HFF-Myc (cell line): ENCODE measurements around the gene WDR55.
"Not testable (repeated sequence)": the region's sequence is repeated elsewhere in the genome, so short reads cannot be mapped to it uniquely, and the experiment has no call there.

ENCODE experiments used
- DNase-seq: peaks from one replicate; pipeline ENCODE4 v3.0.0-alpha.2; 2011; ENCODE audit warnings: low read depth; ENCODE audit errors: extremely low read depth
- H3K4me3 ChIP-seq: replicated peaks from 2 replicates; pipeline ENCODE4 v1.5.1; 2011; ENCODE audit warnings: low read depth, mild to moderate bottlenecking, control low read depth, low read length
- TF ChIP-seq, protein P1 (sequence below): IDR thresholded peaks from 2 replicates; pipeline ENCODE4 v1.5.1; 2012; ENCODE audit warnings: mild to moderate bottlenecking, low read depth, low read length, control low read depth; ENCODE audit errors: missing control alignments

Gene WDR55

DNA sequence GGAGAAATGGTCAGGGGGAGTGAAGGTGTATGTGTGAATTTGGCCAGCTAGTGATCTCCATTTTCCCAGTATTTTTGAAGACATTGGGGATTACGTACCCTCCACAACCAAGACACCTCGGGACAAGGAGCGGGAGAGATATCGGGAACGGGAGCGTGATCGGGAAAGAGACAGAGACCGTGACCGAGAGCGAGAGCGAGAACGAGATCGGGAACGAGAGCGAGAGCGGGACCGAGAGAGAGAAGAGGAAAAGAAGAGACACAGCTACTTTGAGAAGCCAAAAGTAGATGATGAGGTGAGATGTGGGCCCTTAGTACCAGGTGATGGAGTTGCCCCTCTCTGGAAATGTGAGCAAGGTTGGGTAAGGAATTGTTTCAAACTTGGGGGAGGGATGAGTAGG lies 5.8 kb upstream of the WDR55 start:
- no peak for DNase-seq
- TF ChIP-seq, protein P1, sequence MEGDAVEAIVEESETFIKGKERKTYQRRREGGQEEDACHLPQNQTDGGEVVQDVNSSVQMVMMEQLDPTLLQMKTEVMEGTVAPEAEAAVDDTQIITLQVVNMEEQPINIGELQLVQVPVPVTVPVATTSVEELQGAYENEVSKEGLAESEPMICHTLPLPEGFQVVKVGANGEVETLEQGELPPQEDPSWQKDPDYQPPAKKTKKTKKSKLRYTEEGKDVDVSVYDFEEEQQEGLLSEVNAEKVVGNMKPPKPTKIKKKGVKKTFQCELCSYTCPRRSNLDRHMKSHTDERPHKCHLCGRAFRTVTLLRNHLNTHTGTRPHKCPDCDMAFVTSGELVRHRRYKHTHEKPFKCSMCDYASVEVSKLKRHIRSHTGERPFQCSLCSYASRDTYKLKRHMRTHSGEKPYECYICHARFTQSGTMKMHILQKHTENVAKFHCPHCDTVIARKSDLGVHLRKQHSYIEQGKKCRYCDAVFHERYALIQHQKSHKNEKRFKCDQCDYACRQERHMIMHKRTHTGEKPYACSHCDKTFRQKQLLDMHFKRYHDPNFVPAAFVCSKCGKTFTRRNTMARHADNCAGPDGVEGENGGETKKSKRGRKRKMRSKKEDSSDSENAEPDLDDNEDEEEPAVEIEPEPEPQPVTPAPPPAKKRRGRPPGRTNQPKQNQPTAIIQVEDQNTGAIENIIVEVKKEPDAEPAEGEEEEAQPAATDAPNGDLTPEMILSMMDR, result no peak
- H3K4me3 ChIP-seq, result no peak overlapping the region

DNA sequence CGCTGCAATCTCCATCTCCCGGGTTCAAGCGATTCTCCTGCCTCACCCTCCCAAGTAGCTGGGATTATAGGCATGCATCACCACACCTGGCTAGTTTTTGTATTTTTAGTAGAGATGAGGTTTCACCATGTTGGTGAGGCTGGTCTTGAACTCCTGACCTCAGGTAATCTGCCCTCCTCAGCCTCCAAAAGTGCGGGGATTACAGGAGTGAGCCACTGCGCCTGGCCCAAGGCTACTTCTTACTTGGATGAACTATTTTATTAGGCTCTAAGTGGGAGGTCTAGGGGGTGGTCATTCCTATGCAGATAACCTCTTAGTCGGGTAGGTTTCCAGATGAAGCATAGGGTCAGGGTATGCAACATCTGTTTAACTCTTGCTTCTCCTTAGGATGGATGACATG lies 4.3 kb upstream of the WDR55 start:
- H3K4me3 ChIP-seq, DNase-seq: not testable (repeated sequence)

DNA sequence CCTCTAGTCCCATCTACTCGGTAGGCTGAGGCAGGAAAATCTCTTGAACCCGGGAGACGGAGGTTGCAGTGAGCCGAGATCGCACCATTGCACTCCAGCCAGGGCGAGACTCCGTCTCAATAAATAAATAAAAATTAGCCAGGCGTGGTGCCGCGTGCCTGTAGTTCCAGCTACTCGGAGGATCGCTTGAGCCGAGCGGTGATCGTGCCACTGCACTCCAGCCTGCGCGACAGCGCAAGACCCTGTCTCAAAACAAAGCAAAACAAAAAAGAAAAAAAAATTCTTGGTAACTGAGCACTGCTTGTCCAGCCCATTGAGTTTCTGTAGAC lies 710 bp upstream of the WDR55 start:
- TF ChIP-seq, protein P1, result no peak
- DNase-seq, result no peak
- peak overlapping the region; percentile 97 for H3K4me3 ChIP-seq

DNA sequence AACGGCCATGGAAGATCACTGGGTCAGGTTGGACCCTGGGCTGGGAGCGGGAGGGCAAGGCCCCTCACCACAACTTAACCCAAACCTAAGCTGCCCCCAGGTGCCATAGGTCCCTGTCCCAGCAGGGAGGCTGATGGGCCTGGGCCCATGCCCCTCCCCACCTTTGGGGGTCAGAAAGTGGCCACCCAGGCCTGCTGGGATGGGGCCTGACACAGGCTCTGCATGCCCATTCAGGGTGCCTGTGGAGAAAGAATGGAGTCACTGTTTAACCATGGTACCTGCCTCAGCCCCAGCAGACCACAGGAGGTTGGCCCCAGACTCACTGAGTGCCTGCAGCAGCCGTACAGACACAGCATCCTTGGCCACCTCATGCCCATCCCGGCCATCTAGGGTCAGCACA lies 6.3 kb downstream of the WDR55 start:
- H3K4me3 ChIP-seq, DNase-seq: not testable (repeated sequence)

DNA sequence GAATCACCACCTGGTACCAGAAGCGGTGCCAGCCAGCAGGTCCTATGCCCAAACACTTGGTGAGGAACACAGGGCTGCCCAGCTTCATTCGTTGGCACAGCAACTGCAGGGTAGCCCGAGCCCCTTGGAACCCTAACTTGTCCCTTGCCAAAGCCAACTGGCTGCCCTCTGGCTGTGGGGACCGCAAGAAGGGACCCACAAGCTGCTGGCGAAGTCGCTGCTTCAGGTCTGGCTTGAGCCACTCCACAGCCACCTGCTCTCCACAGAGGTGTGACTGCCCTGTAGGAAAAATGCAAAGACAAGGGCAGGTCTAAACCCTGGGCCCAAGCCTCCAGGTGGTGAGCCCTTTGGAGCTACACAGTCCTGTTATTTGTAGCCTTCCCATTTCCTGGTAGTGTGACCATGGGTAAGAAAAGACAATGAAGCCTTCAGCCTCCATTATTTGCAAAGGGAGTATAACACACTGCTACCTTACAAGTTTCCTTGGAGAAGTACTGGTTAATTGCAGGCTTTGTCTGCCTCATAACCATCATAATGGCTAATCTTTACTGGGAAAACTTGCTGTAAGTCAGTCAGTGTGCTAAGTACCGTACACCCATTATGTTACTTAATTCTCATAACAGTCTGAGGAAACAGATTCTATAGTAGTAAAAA lies 6.9 kb downstream of the WDR55 start:
- DNase-seq, result no peak
- TF ChIP-seq, protein P1, result no peak
- H3K4me3 ChIP-seq, result no peak overlapping the region

DNA sequence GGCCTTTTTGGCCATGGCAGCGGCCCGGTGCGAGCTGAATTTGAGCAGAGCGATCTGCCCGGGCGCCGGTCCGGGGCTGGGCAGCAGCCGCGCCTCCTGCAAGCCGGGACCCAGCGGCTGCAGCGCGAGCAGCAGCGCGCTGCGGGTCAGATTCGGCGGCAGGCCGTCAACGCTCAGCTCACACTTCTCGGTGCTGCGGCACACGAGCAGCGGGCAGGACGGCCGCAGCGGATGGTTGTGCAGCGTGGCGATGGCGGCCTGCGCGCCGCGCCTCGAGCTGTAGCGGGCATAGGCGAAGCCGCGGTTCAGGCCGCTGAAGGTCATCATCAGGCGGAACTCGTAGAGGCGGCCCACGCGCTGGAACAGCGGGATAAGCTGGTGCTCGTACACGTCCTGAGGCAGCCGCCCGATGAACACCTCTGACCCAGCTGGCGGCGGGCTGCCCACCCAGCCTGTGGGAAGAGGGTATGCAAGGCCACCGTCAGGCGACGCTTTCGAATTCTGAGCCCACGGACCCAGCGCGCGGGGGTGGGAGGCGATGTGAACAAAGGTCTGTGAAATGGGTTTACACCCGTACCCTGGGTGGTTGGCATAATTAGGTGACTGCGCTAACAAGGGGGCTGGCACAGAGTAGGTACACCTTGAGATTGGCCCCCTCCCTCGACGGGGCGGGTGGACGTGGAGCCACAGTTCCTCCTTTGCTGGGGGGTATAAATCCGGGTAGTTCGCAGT lies 7.9 kb downstream of the WDR55 start:
- no peak overlapping the region for H3K4me3 ChIP-seq
- no peak for DNase-seq

GRCh38 chr5:140673187-140673976 lies 8.7 kb downstream of the WDR55 start, which contains the start of gene DND1:
Gene DND1, minus strand, starts transcription at chr5:140673576. Its CDS starts 34 bp downstream, at chr5:140673542.
- no peak for DNase-seq
- TF ChIP-seq, protein P1, result no peak
- H3K4me3 ChIP-seq, result no peak within 1 kb of the TSS

More for the DNA sequence above, 7.9 kb downstream of the WDR55 start:
- TF ChIP-seq, protein P1, result no peak
